22Rv1 (cell line): ENCODE results near the gene NDUFAF4.

ENCODE experiments used
- CTCF ChIP-seq: fragments of 450-650 bp; IDR thresholded peaks from 2 replicates; pipeline ENCODE4 v1.5.1; 2017; ENCODE audit warnings: mild to moderate bottlenecking
- ZFX ChIP-seq: fragments of 450-650 bp; IDR thresholded peaks from 2 replicates; pipeline ENCODE4 v1.6.1; 2017; ENCODE audit warnings: antibody characterized with exemption, borderline replicate concordance

- no peak for TF ChIP-seq CTCF
- TF ChIP-seq ZFX = no peak
Measured at GRCh38 chr6:96934087-96934486, 36.4 kb upstream of the NDUFAF4 start.
